Right cardiac atrium (tissue), 5 donors: Measurements from ENCODE around the gene EIF4EBP2. TPM values are rescaled to one million over a fixed set of nuclear protein-coding genes. Genes with fewer than 3 reads are reported as not detected.

Experiments used
- polyA plus RNA-seq: library from polyadenylated mRNA; stranded (reverse); fragments of 200-250 nt; gene quantifications from one replicate; pipeline ENCODE4 v1.2.3, GENCODE V29; 2013
- total RNA-seq, 4 donors: library from RNA; stranded (reverse); fragmentation: NEBNext Ultra II Directional; extraction: Animal tissue kit (Norgen Biotek cat#: 25700); gene quantifications; one replicate each; pipeline ENCODE4 v1.2.1, GENCODE V29; 2021
- donor health status: healthy with polysubstance abuse.
- donor health status: DM: no; HTN: yes; CAD: no.
- donor health status: DM: no; HTN: no; CAD: no.
- donor health status: DM: no; HTN: yes; CAD: no; lungs with severe emphysema.
- donor health status: DM: yes; HTN: yes; CAD: no.

Gene EIF4EBP2
- total and polyA plus RNA-seq, 5 donors, result 29.6 to 91.1 (median 77.5) TPM

Other genes with a start within 250 kb of the EIF4EBP2 start
- 100 to 1,000 TPM in 2 of 4 donors, 10 to 100 TPM in 2; 89.2 to 147 (median 98.9) TPM for gene SAR1A, start 233.6 kb upstream of the EIF4EBP2 start, total RNA-seq
- gene SAR1A, start 233.6 kb upstream of the EIF4EBP2 start, polyA plus RNA-seq, result 39.8 TPM
- gene PPA1, start 170.7 kb upstream of the EIF4EBP2 start, total RNA-seq, result 10 to 100 TPM; 40.7 to 75.1 (median 68.6) TPM
- 99.2 TPM for gene PPA1, start 170.7 kb upstream of the EIF4EBP2 start, polyA plus RNA-seq
- gene NPFFR1, start 120.1 kb upstream of the EIF4EBP2 start, total RNA-seq, result under 1 TPM in 1 of 4 donors, not detected in 3; 0.03 TPM
- gene NPFFR1, start 120.1 kb upstream of the EIF4EBP2 start, polyA plus RNA-seq, result 0.02 TPM
- 10 to 100 TPM; 17.7 to 46.4 (median 37.0) TPM for gene LRRC20, start 21.5 kb upstream of the EIF4EBP2 start, total RNA-seq
- gene LRRC20, start 21.5 kb upstream of the EIF4EBP2 start, polyA plus RNA-seq, result 33.4 TPM
- gene NODAL, start 37.5 kb downstream of the EIF4EBP2 start, total RNA-seq, result not detected
- gene NODAL, start 37.5 kb downstream of the EIF4EBP2 start, polyA plus RNA-seq, result not detected
- 1 to 10 TPM; 4.3 to 7.7 (median 5.7) TPM for gene PALD1, start 74.6 kb downstream of the EIF4EBP2 start, total RNA-seq
- 2.8 TPM for gene PALD1, start 74.6 kb downstream of the EIF4EBP2 start, polyA plus RNA-seq
- 1 to 10 TPM in 3 of 4 donors, under 1 TPM in 1; 0.81 to 2.9 (median 1.9) TPM for gene PRF1, start 198.6 kb downstream of the EIF4EBP2 start, total RNA-seq
- 1.1 TPM for gene PRF1, start 198.6 kb downstream of the EIF4EBP2 start, polyA plus RNA-seq